ENCODE measurements around the gene USP34. TPM values are rescaled to one million over a fixed set of nuclear protein-coding genes. Genes with fewer than 3 reads are reported as not detected.
A peak's percentile ranks its signal among the peaks of the same experiment; 100 is the strongest.
"Not testable (repeated sequence)": the region's sequence is repeated elsewhere in the genome, so short reads cannot be mapped to it uniquely, and the experiment has no call there.

Gene USP34
- total RNA-seq, 1 experiment from 2014 or later: 46.9 TPM

- DNase-seq (ENCODE audit: low spot score): no peak
Observed at GRCh38 chr2:61425605-61426155, 45.2 kb downstream of the USP34 start.

GRCh38 chr2:61423714-61424113 lies 47.2 kb downstream of the USP34 start:
- DNase-seq (ENCODE audit: low spot score): no peak

GRCh38 chr2:61421611-61422010 lies 49.3 kb downstream of the USP34 start:
- no peak for DNase-seq (ENCODE audit: low spot score)

GRCh38 chr2:61420991-61421544 lies 49.8 kb downstream of the USP34 start:
- DNase-seq (ENCODE audit: low spot score): no peak

GRCh38 chr2:61419570-61419969 lies 51.3 kb downstream of the USP34 start:
- DNase-seq (ENCODE audit: low spot score): no peak

GRCh38 chr2:61419129-61419528 lies 51.8 kb downstream of the USP34 start:
- DNase-seq (ENCODE audit: low spot score): no peak

- DNase-seq (ENCODE audit: low spot score): no peak
Observed at GRCh38 chr2:61416871-61417645, 53.8 kb downstream of the USP34 start.

GRCh38 chr2:61415265-61415664 lies 55.6 kb downstream of the USP34 start:
- DNase-seq (ENCODE audit: low spot score): no peak

- DNase-seq (ENCODE audit: low spot score): no peak
Observed at GRCh38 chr2:61414674-61415073, 56.2 kb downstream of the USP34 start.

- no peak for DNase-seq (ENCODE audit: low spot score)
Observed at GRCh38 chr2:61411109-61411508, 59.8 kb downstream of the USP34 start.

- DNase-seq (ENCODE audit: low spot score): no peak
Observed at GRCh38 chr2:61410185-61410584, 60.7 kb downstream of the USP34 start.

GRCh38 chr2:61405813-61406212 lies 65.1 kb downstream of the USP34 start:
- DNase-seq (ENCODE audit: low spot score): no peak

- no peak for DNase-seq (ENCODE audit: low spot score)
Observed at GRCh38 chr2:61404438-61404837, 66.4 kb downstream of the USP34 start.

- no peak for DNase-seq (ENCODE audit: low spot score)
Observed at GRCh38 chr2:61398413-61398812, 72.5 kb downstream of the USP34 start.

GRCh38 chr2:61396005-61396404 lies 74.9 kb downstream of the USP34 start:
- DNase-seq (ENCODE audit: low spot score): no peak

- DNase-seq (ENCODE audit: low spot score): not testable (repeated sequence)
Observed at GRCh38 chr2:61387588-61387987, 83.3 kb downstream of the USP34 start.

GRCh38 chr2:61380882-61381197 lies 90.0 kb downstream of the USP34 start:
- DNase-seq (ENCODE audit: low spot score): not testable (repeated sequence)

GRCh38 chr2:61380056-61380881 lies 90.6 kb downstream of the USP34 start:
- DNase-seq (ENCODE audit: low spot score): no peak

- no peak for DNase-seq (ENCODE audit: low spot score)
Observed at GRCh38 chr2:61379521-61379920, 91.4 kb downstream of the USP34 start.

- no peak for DNase-seq (ENCODE audit: low spot score)
Observed at GRCh38 chr2:61378281-61378680, 92.6 kb downstream of the USP34 start.

GRCh38 chr2:61377046-61377445 lies 93.8 kb downstream of the USP34 start:
- no peak for DNase-seq (ENCODE audit: low spot score)

- DNase-seq (ENCODE audit: low spot score): no peak
Observed at GRCh38 chr2:61376211-61376610, 94.7 kb downstream of the USP34 start.

- peak; percentile 25 for DNase-seq (ENCODE audit: low spot score)
Observed at GRCh38 chr2:61371027-61371426, 99.9 kb downstream of the USP34 start.

Measured in H4 (cell line).